Measurements from ENCODE around the gene RAD21L1.

The RAD21L1 gene
- long read RNA-seq, donor 1: 0 reads
- long read RNA-seq, donor 2: 0 reads
- long read RNA-seq, donor 3: 0 reads
- long read RNA-seq, donor 4: 0 reads
- long read RNA-seq, donor 5: 0 reads
- long read RNA-seq, donor 6: 0 reads
- long read RNA-seq, donor 7: 0 reads
- long read RNA-seq, donor 8: 0 reads

DNA sequence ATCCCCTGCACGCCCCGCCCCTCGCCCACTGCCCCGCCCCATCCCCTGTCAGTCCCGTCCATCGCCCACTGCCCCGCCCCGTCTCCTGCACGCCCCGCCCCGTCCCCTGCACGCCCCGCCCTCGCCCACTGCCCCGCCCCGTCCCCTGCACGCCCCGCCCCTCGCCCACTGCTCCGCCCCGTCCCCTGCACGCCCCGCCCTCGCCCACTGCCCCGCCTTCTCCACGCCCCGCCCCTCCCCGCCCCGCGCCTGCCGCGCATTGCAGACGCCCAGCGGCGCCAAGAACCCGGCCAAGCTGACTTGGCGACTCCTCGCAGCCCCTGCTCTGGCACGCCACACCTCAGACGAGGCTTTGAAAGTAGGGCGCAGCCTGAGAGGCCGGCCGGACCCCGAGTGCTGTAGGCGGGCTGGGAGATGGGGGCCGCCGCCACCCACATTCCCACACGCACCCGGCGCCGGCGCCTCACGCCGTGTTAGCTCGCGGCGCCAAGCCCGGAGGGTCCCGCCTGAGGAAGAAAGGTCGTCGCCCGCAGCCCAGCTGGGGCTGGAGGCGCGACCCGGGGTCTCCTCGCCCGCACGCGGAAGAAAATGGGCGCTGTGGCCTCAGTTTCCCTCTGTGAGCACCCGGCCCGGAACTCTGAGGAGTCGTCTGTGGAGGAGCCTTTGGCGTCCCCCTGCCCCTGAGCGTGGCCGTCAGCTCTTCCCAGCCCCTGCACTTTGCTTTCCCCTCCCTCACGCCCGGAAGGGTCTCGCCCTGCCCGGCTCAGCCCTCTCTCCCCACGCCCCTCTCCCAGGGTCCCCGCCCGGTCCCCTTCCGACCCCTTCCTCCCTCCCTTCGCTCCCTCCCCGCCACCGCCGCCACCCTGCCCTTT lies at the start of gene RAD21L1:
Gene RAD21L1, plus strand, starts transcription at position 262 of the 872 bp plus-strand sequence. CDS start 2,410 bp downstream, outside the sequence.
- peak; percentile 76 for DNase-seq

DNA sequence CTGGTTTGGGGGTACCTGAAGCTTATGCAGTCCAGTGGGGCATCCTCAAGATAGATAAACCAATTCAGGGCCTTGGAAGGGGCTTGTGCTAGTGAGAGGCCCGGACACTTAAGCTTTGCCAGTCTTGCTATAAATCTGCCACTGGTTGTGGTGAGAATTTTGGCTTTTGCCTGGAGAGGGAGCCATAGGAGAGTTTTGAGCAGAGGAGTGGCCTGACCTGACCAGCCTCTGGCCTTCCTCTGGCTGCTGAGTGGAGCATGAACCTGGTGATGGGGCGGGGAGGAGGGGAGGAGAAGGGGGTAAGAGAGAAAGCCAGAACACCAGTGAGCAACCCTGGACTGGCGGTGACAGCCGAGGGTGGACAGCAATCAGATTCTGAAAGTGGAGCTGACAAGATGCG lies 48.2 kb upstream of the RAD21L1 start:
- DNase-seq: no peak

DNA sequence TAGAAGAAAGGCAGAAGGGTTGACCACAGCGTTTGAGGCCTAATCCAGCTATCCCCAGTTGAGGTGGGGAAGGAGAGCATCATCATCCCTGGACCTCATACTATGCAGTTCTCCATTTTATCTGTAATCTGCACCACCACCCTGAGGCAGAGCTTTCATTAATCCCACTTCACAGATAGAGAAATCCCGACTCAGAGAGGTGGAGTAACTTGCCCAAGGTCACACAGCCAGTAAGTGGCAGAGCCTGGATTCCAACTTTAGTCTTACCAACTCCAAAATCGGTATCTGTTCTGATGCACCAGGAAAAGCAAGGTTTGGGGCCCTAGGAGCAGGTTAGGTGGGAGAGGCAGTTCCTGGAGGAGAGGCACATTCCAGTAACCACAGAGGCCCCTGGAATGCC lies 47.7 kb upstream of the RAD21L1 start:
- no peak for DNase-seq

DNA sequence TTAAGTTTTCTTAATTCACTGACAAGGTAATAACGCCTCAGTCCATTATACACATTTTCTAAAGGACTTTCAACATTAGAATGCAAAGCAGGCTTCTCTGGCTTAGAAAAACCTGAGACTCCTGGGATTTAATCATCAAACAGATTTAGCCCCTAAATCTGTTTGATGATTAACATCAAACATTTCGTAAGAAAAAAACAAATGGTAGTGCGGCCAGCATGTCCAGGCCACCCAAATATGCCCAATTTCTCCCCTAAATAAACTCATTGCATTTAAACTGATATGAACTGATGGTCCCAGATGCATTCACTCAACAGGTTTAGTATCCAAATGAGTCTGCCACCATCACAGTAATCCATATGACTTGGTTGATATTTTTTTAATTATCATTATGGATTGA lies 47.2 kb upstream of the RAD21L1 start:
- no peak for DNase-seq

DNA sequence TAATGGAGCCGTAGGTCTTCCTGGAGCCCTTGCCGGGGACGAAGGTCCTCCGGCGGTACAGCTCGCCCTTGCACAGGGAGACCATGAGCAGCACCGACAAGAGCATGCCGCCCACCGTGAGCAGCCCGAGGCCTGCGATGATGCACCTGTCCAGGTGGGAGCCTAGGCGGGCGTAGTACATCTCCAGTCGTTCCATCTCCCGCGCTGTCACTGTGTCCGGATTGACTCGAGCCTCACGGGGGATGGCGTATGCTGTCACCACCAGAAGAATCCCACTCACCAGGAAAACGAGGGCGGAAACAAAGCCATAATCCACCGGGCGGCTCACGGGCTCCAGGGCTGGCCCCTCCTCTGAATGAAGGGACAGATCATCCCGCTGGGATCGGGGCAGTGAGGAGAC lies 44.9 kb upstream of the RAD21L1 start:
- DNase-seq: no peak

DNA sequence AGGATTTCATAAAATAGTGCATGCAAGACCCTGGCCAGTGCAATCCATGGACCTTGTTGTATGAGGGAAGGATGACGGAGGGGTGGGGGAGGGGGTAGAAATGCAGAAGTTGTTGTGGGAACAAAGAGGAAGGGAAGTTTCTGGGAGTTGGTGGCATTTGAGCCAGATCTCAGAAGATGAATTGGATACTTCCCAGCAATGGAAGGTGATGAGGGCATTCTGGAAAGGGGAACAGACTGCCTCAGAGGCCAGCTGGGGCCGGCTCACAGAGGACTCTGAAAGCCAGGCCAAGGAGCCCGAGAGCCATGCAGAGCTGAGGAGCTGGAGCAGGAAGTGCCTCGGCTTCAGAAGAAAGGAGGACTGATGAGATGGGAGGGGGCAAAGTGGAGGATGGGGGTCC lies 43.7 kb upstream of the RAD21L1 start:
- no peak for DNase-seq

DNA sequence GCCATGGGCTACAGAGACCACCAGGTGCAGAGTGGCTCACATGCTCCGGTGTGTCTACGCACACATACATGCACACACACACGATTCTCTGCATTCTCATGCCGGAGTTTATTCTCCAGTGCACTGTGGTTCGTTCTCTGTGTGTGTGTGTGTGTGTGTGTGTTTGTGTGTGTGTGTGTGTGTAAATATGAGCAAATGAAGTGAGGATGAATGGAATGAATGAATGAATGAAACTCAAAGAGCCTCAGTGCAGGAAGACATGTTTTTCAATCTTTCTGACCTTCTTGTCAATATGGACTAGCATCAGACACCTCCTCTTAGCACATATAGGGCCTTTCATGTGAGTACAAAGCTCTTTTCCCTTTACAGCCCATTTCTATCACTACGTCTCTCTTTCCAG lies 42.7 kb upstream of the RAD21L1 start:
- DNase-seq: no peak

DNA sequence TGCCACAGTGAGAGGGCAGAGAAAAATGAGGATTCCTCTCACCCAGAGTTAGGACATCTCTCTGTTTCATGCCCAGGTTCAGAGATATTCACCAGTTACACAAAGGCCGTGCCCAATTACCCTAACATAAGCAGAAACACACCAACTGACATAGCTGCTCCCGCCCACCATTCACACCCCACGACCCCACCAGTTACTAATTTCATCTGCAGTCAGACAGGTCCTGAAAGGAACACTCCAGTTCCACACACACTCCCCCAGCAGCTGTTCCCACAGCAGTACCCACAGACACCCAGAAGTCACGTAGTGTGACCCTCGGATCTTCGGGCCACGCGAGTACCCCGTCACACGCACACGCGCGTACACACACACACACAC lies 41.6 kb upstream of the RAD21L1 start:
- DNase-seq: no peak

DNA sequence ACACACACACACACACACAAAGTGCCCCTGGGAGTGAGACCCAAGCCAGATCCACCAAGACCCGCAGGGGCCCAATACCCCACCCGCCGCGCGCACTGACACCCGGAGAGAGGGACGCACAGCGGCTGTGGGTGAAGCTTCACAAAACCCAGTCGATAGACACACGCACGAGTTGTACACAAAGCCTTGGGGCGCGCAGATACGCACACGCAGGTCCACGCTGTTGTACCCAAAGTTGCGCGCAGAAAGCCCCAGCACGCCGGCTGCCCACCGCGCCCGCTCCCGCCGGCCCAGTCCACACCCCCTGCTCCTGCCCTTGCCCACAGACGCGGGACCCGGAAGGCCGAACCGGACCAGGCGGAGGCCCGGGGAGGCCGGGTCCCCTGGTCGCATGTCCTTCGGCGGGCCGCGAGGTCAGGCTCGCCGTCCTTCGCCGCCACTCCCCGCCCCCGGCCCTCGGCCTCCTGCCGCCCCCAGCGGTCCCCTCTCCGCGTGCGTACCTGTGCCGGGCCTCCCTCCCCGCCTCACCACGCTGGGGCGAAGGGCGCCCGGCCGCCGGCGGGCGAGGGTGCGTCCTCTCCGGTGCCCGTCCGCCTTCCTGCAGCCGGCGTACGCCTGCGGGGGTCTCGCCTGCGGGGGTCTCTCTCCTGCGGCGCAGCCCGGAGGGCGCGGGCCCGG lies 41.1 kb upstream of the RAD21L1 start, which contains the start of gene TMEM74B:
Gene TMEM74B, minus strand, starts transcription at position 344 of the 678 bp plus-strand sequence. CDS start 1,180 bp downstream, outside the sequence.
- DNase-seq: peak; percentile 41

DNA sequence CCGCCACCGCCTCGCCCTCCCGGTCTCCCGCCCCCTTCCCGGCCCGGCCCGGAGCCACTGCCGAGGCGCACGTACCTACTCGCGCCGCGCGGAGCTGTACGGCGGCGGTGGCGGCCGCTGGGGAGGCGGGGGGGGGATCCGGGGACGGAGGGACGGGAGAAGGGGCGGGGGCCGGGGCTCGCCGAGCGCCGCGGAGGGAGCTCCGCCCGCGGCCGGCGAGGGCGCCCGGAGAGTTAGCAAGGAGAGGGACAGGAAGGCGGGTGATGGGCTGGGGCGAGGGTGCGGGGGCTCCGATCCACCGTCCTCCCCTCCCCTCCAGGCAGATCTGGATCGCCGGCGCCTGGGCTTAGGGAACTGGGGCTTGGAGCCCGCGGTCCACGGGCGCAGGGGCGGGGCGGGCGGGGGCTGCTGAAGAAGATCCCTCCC lies 40.5 kb upstream of the RAD21L1 start:
- DNase-seq: no peak

DNA sequence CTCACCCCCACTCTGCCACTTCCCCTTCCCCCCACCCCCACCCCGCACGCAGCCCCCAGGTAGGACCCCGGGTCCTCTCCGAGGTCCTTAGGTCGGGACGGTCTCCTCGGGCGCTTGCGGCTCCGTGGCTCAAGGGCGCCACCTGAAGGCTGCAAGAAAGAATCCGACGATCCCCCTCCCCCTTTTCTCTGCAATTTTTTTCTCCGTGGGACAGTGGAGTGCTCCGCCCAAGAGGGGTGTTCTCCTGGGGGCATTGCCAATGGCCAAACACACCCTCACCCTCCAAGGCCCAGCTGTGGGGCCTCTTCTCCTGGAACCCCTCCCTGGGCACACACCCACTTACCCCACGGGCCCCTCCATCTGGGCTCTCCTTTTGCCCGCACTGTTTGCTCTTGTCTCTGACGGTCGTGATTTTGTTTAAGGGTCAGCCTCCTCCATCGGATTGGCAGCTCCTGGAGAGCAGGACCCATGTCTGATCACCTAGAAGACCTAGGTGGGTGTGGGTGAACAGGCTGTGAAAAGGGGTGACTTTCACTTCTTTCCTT lies 40.0 kb upstream of the RAD21L1 start:
- peak; percentile 20 for DNase-seq

DNA sequence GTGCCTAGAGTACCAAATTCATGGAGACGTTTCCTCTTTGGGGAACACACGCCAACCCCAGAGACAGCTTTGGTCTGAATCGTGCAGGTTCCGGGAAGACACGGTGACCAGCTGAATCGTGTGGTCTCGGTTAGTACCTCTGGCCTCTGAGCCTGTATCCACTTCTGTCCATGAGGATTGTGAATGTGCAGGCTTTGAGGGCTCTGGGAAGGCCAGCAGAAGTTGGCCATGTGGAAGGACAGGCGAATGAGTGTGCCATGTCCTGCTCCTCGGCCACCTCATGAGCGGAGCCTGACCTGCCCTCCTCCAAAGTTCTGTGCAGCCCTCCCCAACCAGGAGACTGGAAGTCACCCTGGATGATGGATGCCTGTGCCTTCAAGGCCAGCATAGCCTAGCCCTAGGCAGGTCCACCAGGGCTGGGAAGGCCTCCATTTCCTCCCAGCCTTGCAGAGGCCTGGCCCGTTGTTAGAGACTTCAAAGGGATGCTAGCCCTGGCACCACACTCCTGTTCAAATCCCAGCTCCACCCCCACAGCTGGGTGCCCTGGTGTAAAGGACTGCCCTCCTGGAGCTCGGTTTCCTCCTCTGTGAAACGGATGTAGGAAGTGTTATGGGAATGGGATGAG lies 39.4 kb upstream of the RAD21L1 start:
- no peak for DNase-seq

DNA sequence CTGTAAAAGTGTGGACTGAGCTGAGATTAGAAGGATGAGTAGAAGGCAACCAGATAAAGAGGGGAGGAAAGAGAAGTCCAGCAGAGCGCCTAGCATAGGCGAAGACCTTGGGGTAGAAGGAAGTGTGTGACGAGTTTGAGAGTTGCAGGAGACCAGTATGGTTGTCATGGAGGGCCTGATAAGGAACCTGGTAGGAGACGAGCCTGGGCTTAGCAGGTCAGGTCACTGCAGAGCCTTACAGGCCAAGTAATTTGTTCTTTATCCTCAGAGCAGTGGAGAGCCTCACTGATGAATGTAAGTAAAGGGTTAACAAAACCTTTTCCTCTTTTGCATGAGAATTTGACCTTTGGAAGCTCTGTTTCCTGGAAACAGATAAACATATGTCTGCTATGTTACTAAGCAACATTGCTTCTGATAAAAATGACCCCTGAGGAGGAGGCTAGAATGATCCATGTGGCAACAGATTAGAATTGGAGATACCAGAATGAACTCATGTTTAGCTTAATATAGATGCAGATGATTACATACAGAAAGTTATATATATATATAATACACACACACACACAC lies 38.2 kb upstream of the RAD21L1 start:
- no peak for DNase-seq

DNA sequence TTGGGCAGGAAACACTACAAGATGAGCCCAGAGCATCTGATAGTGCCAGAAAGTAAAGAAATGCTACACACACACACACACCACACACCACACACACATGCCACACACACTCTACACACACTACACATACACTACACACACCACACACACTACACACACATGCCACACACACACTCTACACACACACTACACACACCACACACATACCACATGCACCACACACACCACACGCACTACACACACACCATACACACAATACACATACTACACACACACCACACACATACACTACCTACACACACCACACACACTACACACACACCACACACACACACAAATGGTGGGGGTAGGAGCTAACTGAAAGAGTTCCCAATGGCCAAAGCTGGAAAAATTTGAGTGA lies 37.5 kb upstream of the RAD21L1 start:
- DNase-seq: no peak

DNA sequence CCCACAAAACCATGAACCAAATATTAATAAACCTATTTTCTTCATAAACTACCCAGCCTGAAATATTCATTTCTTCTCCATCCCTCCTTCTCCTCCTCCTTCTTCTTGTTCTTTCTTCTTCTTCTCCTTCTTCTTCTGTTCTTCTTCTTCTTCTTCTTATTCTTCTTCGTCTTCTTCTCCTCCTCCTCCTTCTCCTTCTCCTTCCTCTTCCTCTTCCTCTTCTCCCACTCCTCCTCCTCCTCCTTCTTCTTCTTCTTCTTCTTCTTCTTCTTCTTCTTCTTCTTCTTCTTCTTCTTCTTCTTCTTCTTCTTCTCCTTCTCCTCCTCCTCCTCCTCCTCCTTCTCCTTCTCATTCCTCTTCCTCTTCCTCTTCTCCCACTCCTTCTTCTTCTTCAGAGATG lies 36.0 kb upstream of the RAD21L1 start:
- no peak for DNase-seq

DNA sequence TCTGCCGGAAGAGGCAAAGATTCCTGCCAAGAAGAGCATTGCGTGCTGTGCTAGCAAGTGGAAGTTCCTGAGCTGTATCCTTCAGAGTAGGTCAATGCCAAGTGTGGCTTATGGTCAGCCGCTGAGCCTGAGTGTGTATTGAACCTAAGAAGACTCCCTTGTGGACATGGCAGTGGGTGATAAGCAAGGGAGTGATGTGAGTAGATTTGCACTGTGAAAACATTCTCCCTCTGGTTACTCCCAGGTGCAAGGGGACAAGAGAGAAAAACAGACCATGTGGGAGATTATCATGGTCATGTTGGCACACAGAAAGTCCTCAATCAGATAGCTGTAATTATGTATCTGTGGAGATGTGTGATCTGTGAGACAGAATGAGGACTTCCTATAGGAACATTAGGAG lies 35.0 kb upstream of the RAD21L1 start:
- no peak for DNase-seq

DNA sequence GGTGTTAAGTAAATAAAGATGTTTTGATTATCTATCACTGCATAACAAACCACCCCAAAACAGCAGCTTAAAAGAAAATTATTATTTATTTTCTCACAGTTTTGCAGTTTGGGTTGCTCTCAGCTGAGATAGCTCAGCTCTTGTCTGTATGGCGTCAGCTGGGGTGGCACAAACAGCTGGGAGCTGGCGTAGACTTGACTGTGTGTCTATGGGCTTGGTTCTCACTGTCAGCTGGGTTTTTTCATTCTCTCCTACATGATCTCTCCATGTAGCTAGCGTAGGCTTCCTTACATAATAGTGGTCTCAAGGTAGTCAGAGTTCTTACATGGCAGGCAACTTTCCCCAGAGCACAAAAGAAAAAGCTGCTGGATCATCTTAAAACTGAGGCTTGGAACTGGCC lies 34.5 kb upstream of the RAD21L1 start:
- DNase-seq: no peak

DNA sequence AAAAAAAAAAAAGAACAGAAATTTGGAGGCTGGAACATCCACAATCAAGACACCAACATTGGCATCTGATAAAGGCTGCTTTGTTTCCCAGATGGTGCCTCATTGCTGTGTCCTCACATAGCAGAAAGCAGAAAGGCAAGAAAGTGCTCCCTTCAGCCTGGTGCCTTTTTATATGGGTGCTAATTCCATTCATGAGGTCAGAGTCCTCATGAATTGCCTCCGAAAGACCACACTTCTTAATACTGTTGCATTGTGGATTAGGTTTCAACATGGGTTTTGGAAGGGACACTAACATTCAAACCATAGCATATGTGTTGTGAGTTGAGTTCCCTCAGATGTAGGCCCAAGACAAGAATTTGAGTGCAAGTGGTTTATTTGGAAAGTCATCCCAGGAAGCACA lies 30.6 kb upstream of the RAD21L1 start:
- no peak for DNase-seq

DNA sequence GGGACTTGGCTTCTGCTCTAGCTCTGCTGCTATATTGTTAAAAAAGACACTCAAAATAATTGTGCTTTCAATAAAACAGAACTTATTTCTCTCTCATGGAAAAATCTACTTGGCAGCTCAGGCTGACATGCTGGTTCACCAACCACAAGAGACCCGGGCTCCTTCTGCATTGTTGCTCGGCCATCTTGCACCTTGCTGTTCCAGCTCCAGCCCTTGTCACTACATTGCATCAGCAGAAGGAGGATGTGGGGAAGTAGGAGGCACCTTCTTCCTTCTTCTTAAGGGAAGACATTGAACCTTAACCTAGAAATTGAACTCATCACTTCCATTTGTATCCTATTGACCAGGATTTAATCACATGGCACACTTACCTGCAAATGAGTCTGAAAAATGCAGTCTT lies 29.2 kb upstream of the RAD21L1 start:
- no peak for DNase-seq

DNA sequence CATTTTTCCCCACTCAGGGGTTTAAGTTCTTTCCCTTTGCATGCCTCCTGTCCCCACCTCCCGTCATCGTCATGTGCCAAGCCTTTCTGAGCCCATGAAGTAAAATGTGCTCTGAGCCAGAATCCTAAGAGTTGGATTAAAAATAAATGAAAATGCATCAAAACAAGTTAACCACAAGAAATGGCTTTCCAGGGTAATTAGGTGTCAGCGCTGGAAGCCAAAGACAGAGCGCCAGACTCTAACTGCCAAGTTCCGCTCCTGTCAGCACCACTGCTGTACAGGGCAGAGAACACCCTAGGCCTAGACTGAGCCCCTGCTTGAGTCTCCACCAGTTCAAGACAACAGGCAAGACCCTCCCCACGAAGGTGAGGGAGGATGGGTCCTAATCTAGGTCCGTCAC lies 28.0 kb upstream of the RAD21L1 start:
- no peak for DNase-seq

DNA sequence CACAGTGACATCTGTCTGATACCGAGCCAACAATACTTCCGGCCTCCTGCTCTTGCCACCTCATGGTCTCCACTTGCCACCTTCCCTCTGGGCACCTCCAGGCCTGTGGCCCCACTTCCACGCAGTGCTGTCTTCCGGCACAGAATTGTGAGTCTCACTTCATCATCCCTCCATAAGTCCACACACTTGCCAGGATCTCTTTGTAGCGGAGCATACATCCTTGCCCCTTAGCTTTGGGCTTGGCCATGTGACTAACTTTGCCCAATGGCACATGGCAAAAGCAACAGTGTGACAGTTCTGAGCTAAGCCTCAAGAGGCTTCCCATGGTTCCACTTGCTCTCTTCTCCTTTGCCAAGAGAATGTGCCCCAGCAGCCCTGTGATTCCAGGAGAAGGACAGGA lies 27.1 kb upstream of the RAD21L1 start:
- no peak for DNase-seq

DNA sequence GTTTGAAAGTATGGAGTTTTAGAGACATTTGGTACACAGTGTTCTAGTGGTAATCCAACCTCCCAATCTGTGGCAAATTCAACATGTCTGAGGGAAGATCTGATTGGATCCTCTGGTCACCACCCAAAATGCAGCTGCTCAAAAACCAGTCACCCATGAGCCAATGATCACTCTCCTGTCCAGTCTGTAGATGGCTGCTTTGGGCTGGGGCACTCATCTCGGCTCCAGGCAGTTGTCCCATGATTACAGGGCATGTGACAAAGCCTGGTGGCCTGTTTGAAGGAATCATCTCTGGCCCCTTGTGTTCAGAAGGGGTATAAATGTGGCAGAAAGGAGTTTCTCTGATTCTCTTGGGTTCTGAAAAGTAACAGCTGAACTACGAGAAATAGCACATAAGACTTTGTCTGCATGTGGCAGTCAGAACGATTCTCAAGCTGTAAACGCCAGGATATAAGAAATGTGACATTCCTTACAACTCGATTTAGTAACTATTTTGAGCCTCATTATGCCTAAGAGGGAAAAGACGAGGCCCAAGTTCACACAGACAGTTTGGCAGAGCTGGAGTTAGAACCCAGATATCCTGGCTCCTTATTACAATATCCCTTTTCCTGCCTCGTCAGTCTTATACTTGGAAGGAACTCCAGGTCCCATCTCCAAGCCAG lies 26.5 kb upstream of the RAD21L1 start:
- no peak for DNase-seq

Measured in right kidney (tissue), 9 donors.